ENCODE measurements around the gene CD83. TPM values are rescaled to one million over a fixed set of nuclear protein-coding genes. Genes with fewer than 3 reads are reported as not detected.

CD83 gene
- total and polyA plus RNA-seq, 2 of the 4 experiments (the other 2 are of a cell fraction) = 2.0 to 2.5 TPM

DNA sequence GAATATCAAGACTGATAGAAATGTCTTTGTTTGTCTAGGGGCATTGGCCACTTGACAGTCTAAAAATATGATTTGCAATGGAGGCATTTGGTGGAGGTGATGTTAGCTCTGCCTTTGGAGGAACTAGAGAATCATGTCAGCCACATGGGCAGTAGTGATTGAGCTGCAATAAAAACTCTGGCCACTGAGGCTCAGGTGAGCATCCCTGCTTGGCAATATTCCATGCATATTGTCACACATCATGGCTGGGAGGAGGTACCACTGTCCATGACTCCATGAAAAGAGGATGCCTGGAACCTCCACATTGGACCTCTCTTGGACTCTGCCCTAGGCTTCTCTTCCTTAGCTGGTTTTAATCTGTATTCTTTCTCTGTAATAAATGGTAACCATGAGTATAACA is 10.6 kb upstream of the CD83 start:
- H2BK120ac ChIP-seq (ENCODE audit: low read depth, low read length) = no peak overlapping the region
- H3K27me3 ChIP-seq (ENCODE audit: control insufficient read depth, insufficient read depth, low read length) = peaks cover 42% of the 10 kb centered on the region
- ATAC-seq (ENCODE audit: low read depth) (no peak), DNase-seq (no peak)
- H3K4me1 ChIP-seq (ENCODE audit: control insufficient read depth, insufficient read depth, low read length) = no peaks in the 10 kb centered on the region
- dilution Hi-C loops (cut with HindIII; ENCODE audit: low sequenced_read_pairs, unreplicated experiment) = no loop called here
- H4K8ac ChIP-seq (ENCODE audit: low read depth in 2 of 2, low read length in 2 of 2) = no peak overlapping the region
- in situ Hi-C loops (cut with MboI; ENCODE audit: low sequenced_read_pairs) = no loop called here
- no peak overlapping the region for H4K5ac ChIP-seq (ENCODE audit: low read depth, low read length)
- no peak overlapping the region for H2BK20ac ChIP-seq (ENCODE audit: low read depth, low read length)
- no peak overlapping the region for H2BK5ac ChIP-seq (ENCODE audit: low read depth, low read length, poor library complexity, severe bottlenecking)
- H2BK15ac ChIP-seq (ENCODE audit: low read depth, low read length) = no peak overlapping the region
- H3K9ac ChIP-seq (ENCODE audit: low read depth, low read length) = no peak overlapping the region
- no peak overlapping the region for H2AK5ac ChIP-seq (ENCODE audit: low read depth, low read length)
- H3K9me1 ChIP-seq (ENCODE audit: insufficient read depth, low read length) = no peaks in the 10 kb centered on the region
- POLR2A ChIA-PET (ENCODE audit: unreplicated experiment) = no interaction called here
- H3K36me3 ChIP-seq (ENCODE audit: control insufficient read depth, insufficient read depth, low read length) = no peaks in the 10 kb centered on the region
- BruUV-seq (replicated peaks) = no TSS peak
- no peak overlapping the region for H2AFZ ChIP-seq (replicated peaks; ENCODE audit: low read length, poor library complexity)
- no peak overlapping the region for H4K91ac ChIP-seq (ENCODE audit: insufficient read depth, low read depth, low read length)
- no peaks in the 10 kb centered on the region for H3K79me1 ChIP-seq (ENCODE audit: low read depth in 1 of 2, low read length in 2 of 2)
- H3K4ac ChIP-seq (ENCODE audit: low read depth, low read length) = no peak overlapping the region
- CTCF ChIA-PET = interaction anchor here (0.5 kb wide), 1 partner anchor 426 kb away, joined by 10 read pairs; no protein-coding TSS in a partner anchor
- no peak overlapping the region for H3K56ac ChIP-seq (ENCODE audit: extremely low read depth, insufficient read depth, low read length)
- H2AK9ac ChIP-seq (replicated peaks; ENCODE audit: low read depth, low read length, poor library complexity) = no peak overlapping the region
- no peak overlapping the region for H3K27ac ChIP-seq (ENCODE audit: insufficient read depth, low read length)
- H3K9me3 ChIP-seq (ENCODE audit: control insufficient read depth, insufficient read depth, low read length) = peaks cover 8% of the 10 kb centered on the region
- H3K18ac ChIP-seq (ENCODE audit: low read depth, low read length) = no peak overlapping the region
- no peak overlapping the region for H3K14ac ChIP-seq (replicated peaks; ENCODE audit: low read depth, low read length)
- no peaks in the 10 kb centered on the region for H4K20me1 ChIP-seq (ENCODE audit: insufficient read depth, low read length)
- H3K4me3 ChIP-seq (ENCODE audit: insufficient read depth, low read depth, low read length) = no peak overlapping the region
- intact Hi-C loops (cut with micrococcal nuclease) = no loop called here
- H3K4me2 ChIP-seq (ENCODE audit: low read depth, low read length) = no peak overlapping the region
- TF ChIP-seq RFX5 (IDR thresholded peaks at IDR 0.05; ENCODE audit: low read depth, low read length) = no peak
- TF ChIP-seq NFE2L2 (IDR thresholded peaks at IDR 0.05; ENCODE audit: low read depth, low read length) = no peak
- TF ChIP-seq BHLHE40 (IDR thresholded peaks at IDR 0.05; ENCODE audit: low read depth, low read length) = no peak
- TF ChIP-seq, protein P1, sequence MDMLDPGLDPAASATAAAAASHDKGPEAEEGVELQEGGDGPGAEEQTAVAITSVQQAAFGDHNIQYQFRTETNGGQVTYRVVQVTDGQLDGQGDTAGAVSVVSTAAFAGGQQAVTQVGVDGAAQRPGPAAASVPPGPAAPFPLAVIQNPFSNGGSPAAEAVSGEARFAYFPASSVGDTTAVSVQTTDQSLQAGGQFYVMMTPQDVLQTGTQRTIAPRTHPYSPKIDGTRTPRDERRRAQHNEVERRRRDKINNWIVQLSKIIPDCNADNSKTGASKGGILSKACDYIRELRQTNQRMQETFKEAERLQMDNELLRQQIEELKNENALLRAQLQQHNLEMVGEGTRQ (IDR thresholded peaks at IDR 0.05; ENCODE audit: low read depth, low read length) = no peak
- TF ChIP-seq RAD21 (IDR thresholded peaks at IDR 0.05; ENCODE audit: low read length) = no peak
- TF ChIP-seq RCOR1 (IDR thresholded peaks at IDR 0.05; ENCODE audit: insufficient replicate concordance, low read length) = no peak
- TF ChIP-seq, protein P2, sequence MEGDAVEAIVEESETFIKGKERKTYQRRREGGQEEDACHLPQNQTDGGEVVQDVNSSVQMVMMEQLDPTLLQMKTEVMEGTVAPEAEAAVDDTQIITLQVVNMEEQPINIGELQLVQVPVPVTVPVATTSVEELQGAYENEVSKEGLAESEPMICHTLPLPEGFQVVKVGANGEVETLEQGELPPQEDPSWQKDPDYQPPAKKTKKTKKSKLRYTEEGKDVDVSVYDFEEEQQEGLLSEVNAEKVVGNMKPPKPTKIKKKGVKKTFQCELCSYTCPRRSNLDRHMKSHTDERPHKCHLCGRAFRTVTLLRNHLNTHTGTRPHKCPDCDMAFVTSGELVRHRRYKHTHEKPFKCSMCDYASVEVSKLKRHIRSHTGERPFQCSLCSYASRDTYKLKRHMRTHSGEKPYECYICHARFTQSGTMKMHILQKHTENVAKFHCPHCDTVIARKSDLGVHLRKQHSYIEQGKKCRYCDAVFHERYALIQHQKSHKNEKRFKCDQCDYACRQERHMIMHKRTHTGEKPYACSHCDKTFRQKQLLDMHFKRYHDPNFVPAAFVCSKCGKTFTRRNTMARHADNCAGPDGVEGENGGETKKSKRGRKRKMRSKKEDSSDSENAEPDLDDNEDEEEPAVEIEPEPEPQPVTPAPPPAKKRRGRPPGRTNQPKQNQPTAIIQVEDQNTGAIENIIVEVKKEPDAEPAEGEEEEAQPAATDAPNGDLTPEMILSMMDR (conservative IDR thresholded peaks at IDR 0.05; ENCODE audit: low read depth, low read length) = no peak
- TF ChIP-seq CHD1 (IDR thresholded peaks at IDR 0.05; ENCODE audit: low read depth, low read length) = no peak
- TF ChIP-seq ELK1 (IDR thresholded peaks at IDR 0.05; ENCODE audit: borderline replicate concordance, low read depth, low read length) = no peak
- no peak for TF ChIP-seq MAZ (IDR thresholded peaks at IDR 0.05; ENCODE audit: borderline replicate concordance, low read depth, low read length)
- no peak for TF ChIP-seq POLR2A (IDR thresholded peaks at IDR 0.05; ENCODE audit: low read depth, low read length)
- no peak for TF ChIP-seq SMC3 (IDR thresholded peaks at IDR 0.05; ENCODE audit: low read depth, low read length)
- TF ChIP-seq MXI1 (IDR thresholded peaks at IDR 0.05; ENCODE audit: borderline replicate concordance, low read depth, low read length) = no peak
- no peak for TF ChIP-seq FOS (IDR thresholded peaks at IDR 0.05; ENCODE audit: low read depth, low read length)
- no peak for TF ChIP-seq CEBPB (IDR thresholded peaks at IDR 0.05; ENCODE audit: low read depth, low read length)
- TF ChIP-seq MAFK (IDR thresholded peaks at IDR 0.05; ENCODE audit: low read depth, low read length) = no peak
- no peak overlapping the region for H3K23ac ChIP-seq (ENCODE audit: low read depth, low read length)

Data from IMR-90 (cell line).